ENCODE data around the gene TRABD2B. TPM values are rescaled to one million over a fixed set of nuclear protein-coding genes. Genes with fewer than 3 reads are reported as not detected.

The TRABD2B gene
- total RNA-seq, 1 donor from 2014 or later: not detected

- peaks cover 26% of the 10 kb centered on the region for H3K4me1 Mint-ChIP-seq (ENCODE audit: unreplicated experiment)
- TF ChIP-seq, protein P1, sequence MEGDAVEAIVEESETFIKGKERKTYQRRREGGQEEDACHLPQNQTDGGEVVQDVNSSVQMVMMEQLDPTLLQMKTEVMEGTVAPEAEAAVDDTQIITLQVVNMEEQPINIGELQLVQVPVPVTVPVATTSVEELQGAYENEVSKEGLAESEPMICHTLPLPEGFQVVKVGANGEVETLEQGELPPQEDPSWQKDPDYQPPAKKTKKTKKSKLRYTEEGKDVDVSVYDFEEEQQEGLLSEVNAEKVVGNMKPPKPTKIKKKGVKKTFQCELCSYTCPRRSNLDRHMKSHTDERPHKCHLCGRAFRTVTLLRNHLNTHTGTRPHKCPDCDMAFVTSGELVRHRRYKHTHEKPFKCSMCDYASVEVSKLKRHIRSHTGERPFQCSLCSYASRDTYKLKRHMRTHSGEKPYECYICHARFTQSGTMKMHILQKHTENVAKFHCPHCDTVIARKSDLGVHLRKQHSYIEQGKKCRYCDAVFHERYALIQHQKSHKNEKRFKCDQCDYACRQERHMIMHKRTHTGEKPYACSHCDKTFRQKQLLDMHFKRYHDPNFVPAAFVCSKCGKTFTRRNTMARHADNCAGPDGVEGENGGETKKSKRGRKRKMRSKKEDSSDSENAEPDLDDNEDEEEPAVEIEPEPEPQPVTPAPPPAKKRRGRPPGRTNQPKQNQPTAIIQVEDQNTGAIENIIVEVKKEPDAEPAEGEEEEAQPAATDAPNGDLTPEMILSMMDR (IDR thresholded peaks at IDR 0.05): no peak
- H3K36me3 Mint-ChIP-seq (ENCODE audit: unreplicated experiment): no peaks in the 10 kb centered on the region
- DNase-seq (ENCODE audit: extremely low spot score, unreplicated experiment): no peak
- H3K4me3 Mint-ChIP-seq (ENCODE audit: unreplicated experiment): no peak overlapping the region
- no peaks in the 10 kb centered on the region for H3K9me3 Mint-ChIP-seq (ENCODE audit: unreplicated experiment)
- H3K27me3 Mint-ChIP-seq (ENCODE audit: unreplicated experiment): no peaks in the 10 kb centered on the region
- no peak overlapping the region for H3K27ac Mint-ChIP-seq (ENCODE audit: unreplicated experiment)
Measured at GRCh38 chr1:47818682-47819573, 178.3 kb downstream of the TRABD2B start.

DNA sequence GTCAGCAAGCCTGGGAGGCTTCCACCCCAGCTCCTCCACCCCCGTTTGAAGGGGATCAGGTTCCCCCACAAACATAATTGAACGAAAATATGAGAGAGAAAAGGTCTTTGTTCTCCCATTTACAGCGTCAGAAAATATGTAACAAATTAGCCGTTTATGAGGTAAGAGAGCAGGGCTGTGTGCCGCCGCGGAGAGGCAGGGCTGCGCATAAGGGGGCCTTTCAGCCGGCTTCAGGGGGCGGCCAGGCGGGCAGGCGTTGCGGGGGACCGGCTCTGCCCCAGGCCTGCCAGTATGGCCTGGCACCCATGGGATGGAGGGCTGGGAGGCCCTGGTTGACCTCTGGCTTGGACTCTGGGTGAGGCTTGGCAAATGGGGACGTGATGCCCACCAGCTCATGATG is 179.3 kb downstream of the TRABD2B start:
- TF ChIP-seq, protein P1 (IDR thresholded peaks at IDR 0.05): no peak
- Mint-ChIP-seq H3K36me3 (ENCODE audit: unreplicated experiment) (no peaks in the 10 kb centered on the region), H3K27ac (ENCODE audit: unreplicated experiment) (no peak overlapping the region), H3K4me1 (ENCODE audit: unreplicated experiment) (peaks cover 37% of the 10 kb centered on the region), H3K9me3 (ENCODE audit: unreplicated experiment) (no peaks in the 10 kb centered on the region), H3K27me3 (ENCODE audit: unreplicated experiment) (no peaks in the 10 kb centered on the region), H3K4me3 (ENCODE audit: unreplicated experiment) (no peak overlapping the region)
- no peak for DNase-seq (ENCODE audit: extremely low spot score, unreplicated experiment)

DNA sequence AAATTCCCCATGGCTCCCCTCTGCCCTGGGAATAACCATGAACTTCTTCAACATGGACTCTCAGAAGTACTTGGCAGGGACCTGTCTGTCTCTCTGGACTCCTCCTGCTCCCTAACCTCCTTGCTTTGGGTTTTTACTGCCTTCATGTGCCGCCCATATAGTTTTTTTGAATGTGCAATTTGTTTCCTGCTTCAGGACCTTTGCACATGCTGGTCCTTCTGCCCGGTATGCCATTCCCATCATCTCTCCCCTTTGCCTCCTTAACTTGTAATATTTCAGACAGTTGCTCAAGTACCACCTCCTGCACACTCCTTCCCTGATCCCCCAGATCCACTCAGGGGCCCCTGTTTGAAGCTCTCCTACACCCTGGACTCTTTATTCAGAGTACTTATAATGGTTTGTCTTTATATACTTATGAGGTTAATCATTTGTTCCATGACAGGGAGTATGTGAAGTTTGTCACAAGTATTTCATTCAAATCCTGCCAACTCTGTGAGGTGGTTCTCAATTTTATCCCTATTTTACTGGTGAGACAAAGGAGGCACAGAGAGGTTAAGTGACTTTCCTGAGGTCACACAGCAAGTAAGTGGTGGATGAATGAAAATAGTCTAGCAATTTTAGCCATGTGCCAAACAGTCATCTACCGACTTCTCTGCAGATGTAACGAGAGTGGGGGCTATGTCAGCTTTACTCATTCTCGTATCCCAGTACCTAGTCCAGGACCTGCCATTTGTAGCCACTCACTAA is 180.7 kb downstream of the TRABD2B start:
- no peak for DNase-seq (ENCODE audit: extremely low spot score, unreplicated experiment)
- Mint-ChIP-seq H3K4me3 (ENCODE audit: unreplicated experiment) (no peak overlapping the region), H3K4me1 (ENCODE audit: unreplicated experiment) (peaks cover 41% of the 10 kb centered on the region), H3K27ac (ENCODE audit: unreplicated experiment) (no peak overlapping the region), H3K9me3 (ENCODE audit: unreplicated experiment) (no peaks in the 10 kb centered on the region), H3K27me3 (ENCODE audit: unreplicated experiment) (no peaks in the 10 kb centered on the region), H3K36me3 (ENCODE audit: unreplicated experiment) (no peaks in the 10 kb centered on the region)
- TF ChIP-seq, protein P1 (IDR thresholded peaks at IDR 0.05): no peak

- Mint-ChIP-seq H3K27ac (ENCODE audit: unreplicated experiment) (no peak overlapping the region), H3K4me1 (ENCODE audit: unreplicated experiment) (peaks cover 54% of the 10 kb centered on the region)
Measured at GRCh38 chr1:47814612-47815395, 182.4 kb downstream of the TRABD2B start.

More at GRCh38 chr1:47814612-47815395, 182.4 kb downstream of the TRABD2B start:
- H3K27me3 Mint-ChIP-seq (ENCODE audit: unreplicated experiment): no peaks in the 10 kb centered on the region
- TF ChIP-seq, protein P1 (IDR thresholded peaks at IDR 0.05): no peak
- DNase-seq (ENCODE audit: extremely low spot score, unreplicated experiment): no peak
- H3K9me3 Mint-ChIP-seq (ENCODE audit: unreplicated experiment): no peaks in the 10 kb centered on the region
- H3K4me3 Mint-ChIP-seq (ENCODE audit: unreplicated experiment): no peak overlapping the region
- no peaks in the 10 kb centered on the region for H3K36me3 Mint-ChIP-seq (ENCODE audit: unreplicated experiment)

Measured in osteocyte (in vitro differentiated cells).